D341Med (cell line): ENCODE measurements around the gene HSD17B12.
A peak's percentile ranks its signal among the peaks of the same experiment; 100 is the strongest.
"Not testable (repeated sequence)": the region's sequence is repeated elsewhere in the genome, so short reads cannot be mapped to it uniquely, and the experiment has no call there.

Experiments
- DNase-seq: peaks from one replicate; pipeline ENCODE4 v3.0.0; 2012; ENCODE audit warnings: low spot score

HSD17B12 gene

DNA sequence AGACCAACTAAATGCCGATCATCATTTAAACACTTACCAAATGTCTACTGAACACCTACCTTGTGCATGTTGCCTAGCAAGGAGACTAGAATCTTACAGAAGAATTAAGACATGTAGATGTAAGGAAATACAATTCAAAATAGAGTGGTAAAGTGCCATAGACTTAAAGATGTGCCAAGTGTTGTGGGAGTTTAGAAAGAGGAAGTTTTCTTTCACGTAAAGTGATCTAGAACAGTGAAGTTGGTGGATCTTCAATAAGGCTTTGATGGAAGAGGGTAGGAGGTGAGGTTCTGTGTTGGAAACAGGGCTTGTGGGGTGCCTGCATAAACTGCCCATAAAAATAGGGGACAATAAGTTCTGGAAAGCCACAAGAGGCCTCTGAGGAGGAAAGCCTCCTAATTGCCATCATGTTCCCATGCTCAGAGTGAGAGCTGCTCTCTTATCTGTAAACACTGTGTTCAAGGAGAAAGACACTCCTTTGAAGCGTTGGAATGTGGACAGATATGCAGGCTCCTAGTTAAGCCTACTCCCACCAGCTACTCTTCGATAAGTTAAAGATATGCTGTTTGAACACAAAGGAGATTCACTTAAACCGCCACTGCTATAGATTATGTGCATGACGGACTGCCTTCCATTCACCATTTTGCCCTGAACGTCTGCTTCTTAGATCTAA, 66.7 kb downstream of the HSD17B12 start:
- DNase-seq = no peak

DNA sequence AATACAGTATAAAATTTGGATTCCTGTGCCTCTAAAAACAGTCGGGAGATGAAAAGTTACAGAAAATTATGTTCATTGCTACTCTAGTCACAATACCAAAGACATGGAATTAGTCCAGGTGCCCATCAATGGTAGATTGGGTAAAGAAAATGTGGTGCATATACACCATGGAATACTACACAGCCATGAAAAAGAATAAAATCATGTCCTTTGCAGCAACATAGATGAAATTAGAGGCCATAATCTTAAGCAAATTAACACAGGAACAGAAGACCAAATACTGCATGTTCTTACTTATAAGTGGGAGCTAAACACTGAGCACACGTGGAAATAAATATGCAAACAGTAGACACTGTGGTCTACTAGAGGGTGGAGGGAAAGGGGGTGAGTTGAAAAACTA, 67.6 kb downstream of the HSD17B12 start:
- no peak for DNase-seq

DNA sequence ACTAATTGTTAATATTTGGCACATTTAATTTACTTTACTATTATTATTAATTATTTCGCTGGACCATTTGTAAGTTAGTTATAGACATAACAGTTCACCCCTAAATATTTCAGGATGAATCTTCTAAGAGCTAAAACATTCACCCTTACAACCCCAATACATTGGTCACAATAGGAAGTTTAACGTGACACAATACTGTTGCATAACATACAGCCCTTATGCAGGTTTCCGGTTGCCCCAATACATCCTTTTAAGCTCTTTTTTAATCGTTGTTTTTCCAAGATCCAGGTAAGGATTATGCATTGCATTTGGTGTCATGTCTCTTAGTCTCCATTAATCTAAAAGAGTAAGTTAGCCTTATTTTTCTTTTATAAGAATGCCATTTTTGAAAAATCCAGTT, 71.2 kb downstream of the HSD17B12 start:
- no peak for DNase-seq

DNA sequence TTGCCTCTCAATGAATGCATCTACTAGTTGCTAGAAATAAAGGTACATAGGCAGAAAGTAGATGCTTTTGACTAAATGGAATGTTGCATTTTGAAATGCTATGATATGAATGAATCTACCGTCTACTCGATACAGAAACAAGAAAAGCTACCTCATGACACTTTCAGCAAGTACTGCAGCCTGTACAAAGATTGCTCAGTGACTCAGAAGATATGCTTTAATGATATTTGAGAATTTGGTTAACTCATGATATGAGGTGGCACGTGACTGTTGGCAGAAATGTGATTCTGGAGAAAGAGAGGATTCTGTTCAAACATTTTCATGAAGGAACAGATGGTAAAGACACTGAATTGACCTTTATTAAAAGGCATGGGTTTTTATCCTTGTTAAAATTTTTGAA, 76.0 kb downstream of the HSD17B12 start:
- no peak for DNase-seq

DNA sequence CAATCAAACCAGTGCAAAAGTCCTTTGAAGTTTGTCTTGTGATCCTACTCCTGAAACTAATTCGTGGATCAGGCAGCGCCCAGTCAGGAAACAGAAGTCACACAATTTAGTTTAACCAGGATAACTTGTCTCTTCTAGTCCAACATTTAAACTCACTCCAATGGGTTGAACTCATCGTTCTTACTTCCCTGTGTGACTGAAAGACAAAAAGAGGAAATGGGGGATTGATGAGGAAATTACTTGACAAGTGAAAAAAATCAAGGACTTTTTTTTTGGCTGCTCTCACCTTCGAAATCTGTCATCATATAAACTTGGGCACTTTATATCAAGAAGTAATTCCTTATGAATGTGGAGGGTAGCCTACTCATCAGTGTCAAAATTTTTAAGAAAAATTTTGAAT, 78.4 kb downstream of the HSD17B12 start:
- no peak for DNase-seq

DNA sequence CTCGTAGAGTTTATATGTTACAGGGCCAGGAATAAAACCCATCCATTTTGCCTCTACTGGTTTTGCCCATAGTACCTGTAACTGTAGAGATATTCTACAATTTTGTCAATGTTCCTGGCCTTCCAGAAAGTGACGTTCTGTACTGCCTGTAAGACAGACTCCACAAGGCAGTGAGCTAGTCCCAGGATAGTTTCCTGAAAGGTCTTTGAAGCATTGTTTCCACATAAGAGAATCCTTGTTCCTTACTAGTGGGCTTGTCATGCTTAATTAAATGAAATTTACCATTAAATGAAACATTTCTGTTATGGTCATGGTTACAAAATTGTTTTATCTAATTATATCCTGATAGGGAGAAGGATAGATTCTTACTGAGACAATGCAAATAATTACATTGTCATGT, 80.4 kb downstream of the HSD17B12 start:
- no peak for DNase-seq

DNA sequence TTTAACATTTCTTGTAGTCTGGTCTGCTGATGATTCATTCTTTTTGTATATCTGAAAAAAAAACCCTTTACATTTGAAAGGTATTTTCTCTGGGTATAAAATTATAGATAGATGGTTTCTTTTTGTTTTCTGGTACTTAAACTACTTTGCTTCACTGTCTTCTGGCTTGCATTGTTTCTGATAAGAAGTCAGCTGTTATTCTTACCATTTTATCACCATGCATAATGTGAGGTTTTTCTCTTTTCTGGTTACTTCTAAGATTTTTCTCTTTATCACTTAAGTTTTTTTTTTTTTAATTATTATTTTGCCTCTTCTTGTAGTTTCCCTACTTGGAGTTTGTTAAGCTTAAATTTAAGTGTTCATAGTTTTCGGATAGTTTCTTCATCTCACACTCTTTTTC, 84.7 kb downstream of the HSD17B12 start:
- no peak for DNase-seq

DNA sequence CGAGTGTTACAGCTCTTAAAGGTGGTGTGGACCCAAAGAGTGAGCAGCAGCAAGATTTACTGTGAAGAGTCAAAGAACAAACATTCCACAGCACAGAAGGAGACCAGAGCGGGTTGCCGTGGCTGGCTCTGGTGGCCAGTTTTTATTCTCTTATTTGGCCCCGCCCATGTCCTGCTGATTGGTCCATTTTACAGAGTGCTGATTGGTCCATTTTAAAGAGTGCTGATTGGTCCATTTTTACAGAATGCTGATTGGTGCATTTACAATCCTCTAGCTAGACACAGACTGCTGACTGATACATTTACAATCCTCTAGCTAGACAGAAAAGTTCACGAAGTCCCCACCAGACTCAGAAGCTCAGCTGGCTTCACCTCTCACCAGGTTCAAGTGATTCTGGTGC, 88.1 kb downstream of the HSD17B12 start:
- not testable (repeated sequence) for DNase-seq

DNA sequence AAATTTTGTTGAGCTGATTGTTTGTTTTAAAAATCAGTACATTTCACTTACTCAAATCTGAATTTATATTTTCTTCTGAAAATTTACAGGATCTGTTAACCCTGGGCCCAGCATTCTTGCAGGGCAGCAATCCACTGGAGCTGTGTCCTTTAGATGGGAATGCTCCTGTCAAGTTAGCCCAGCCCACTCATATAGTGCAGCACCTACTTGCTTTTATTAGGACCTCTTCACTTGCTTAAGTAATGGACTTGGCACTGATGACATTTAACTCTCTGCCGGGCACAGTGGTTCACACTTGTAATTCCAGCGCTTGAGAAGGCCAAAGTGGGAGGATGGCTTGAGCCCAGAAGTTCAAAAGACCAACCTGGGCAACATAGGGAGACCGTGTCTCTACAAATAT, 89.6 kb downstream of the HSD17B12 start:
- DNase-seq = no peak

DNA sequence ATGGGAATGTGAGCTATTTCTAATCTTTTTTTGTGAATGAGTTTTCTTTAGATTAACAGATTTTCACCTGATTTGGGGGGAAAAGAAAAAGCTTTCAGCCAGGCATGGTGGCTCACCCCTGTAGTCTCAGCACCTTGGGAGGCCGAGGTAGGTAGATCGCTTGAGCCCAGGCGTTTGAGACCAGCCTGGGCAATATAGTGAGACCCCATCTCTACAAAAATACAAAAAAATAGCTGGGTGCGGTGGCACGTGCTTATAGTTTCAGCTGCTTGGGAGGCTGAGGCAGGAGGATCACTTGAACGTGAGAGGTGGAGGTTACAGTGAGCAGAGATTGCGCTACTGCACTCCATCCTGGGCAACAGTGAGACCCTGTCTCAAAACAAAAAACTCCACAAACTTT, 92.2 kb downstream of the HSD17B12 start:
- no peak for DNase-seq

DNA sequence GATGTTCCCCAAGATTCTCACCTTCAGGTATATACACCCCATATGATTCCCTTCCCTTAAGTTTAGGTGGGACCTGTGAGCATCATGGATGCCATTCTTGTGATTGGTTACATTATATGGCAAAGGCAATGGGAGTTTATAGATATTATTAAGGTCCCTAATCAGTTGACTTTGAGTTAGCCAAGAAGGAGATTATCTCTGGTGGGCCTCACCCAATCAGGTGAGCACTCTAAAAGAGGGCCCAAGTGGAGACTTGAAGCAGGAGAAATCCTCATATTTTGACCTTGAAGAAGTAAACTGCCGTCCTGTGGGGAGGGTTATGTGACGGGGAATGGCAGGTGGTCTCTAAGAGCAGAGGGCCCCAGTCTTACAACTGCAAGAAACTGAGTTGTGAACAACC, 94.2 kb downstream of the HSD17B12 start:
- no peak for DNase-seq

DNA sequence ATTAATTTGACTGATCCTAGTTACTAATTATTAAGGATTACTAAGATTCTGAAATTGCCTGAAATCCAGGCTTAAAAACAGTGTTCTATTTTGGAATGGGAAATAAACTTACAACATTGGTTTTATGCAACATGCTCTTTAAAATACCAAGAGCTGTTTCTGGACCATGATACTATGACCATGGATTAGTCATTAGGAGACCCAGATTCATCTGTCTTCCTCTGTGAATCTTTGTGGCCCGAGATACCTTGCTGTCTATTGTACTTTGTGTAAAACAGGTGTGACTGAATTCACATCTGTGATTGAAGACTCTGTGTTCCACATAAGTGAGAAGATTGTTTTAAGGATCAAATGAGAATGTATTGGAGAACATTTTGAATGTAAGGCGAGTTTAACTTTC, 98.8 kb downstream of the HSD17B12 start:
- no peak for DNase-seq

DNA sequence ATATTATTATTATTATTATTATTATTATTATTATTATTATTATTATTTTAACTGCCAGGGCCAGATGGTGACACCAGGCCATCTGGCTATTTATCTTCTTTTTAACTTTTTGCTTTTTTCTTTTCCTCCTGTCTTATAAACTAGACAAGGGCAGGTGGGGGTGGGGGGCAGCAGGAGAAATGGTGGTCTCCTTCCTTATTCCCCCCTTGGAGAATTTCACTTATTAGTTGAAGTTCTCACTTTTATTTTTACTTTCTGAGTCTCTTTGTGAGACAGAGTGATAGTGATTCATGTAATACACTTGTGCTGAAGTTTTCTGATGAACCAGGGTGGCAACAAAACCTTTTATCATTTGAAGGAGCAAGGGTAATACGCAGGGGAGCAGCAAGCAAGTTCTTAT, 103.8 kb downstream of the HSD17B12 start:
- no peak for DNase-seq

DNA sequence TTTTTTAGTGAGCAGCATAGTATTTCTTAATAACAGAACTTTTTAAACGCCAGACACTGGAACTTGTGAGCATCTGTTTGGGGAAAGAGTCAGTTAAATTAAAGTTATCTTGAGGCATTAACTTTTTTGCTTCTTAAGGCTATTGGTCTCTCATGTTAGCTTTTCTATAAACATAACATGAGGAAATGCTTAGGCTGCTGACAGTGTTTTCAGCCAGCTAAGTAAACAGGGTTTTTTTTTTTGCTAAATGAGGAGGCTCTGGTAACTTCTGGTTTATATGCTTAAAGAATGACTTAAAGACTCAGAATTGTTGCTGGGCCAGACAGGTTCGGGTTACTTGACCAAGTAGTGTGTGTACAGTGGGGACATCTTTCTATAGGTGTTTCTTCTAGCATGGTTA, 104.3 kb downstream of the HSD17B12 start:
- DNase-seq = no peak

DNA sequence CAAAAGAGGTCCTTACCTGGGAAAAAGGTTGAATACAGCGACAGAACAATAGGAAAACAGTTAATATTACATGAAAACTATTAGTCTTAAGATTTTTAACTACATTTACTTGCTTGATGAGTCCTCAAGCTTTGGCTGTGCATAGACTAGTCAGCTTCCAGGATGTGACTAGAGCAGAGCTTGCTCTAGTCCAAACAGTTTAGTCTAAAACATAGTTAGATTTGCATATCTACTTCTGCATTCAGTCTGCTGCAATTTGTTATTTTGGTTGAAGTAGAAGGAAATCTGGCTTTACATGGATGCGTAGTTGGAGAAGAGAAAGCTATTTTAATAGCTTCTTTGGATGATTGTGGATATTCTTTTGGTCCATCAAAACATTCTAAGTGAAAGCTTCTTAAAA, 104.8 kb downstream of the HSD17B12 start:
- no peak for DNase-seq

DNA sequence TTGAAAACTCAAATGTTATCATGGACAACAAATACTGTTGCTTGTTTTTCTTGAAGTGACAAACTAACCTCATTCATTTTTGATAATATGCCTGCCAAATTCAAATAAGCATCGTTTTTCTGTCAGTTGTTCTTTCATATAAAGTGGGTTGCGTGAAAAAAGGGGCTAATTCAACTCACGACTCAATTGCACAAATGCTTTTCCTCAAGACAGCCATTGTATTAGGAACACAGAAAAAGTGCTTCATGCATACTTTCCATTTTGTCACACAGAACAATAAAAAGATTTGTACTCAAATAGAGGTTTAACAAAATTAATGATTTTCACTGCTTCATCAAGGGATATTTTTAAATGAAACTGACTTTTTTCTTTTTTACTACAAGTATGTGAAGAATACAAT, 105.5 kb downstream of the HSD17B12 start:
- DNase-seq = no peak

DNA sequence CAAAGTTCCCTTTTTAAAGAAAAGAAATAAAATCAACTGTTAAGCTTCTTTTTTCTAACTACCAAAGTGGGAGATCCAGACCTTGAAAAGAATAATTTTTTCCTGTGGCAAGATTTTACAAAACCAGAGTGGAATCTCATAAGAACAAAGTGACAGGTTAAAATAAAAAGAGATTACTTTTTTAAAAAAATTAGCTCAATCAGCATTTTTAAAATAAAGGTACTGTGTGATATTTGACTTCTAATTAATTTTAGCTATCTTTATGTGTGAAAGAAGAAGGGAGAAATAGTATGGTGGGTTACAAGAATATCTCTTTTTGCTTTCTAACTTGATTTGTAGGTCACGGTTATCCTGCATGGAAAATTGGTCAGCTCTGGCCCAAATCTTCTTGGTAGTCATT, 107.3 kb downstream of the HSD17B12 start:
- no peak for DNase-seq

DNA sequence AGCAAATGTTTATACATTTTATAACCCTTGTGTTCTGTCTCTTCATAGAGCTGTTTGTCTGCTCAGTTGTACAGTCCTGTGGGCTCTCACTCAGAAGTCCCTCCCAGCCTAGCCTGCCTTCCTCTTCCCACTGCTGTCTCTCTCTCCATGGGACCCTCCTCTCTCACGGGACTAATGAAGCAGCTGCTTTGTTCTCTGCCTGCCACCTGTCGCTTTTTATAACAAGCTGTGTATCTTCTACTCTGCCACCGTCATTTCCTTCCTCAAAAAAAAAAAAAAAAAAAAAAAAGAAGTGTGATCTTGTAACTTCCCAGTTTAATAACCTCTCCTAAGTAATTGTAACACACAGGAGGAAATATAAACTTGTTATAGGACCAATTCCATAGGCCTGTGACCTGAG, 107.9 kb downstream of the HSD17B12 start:
- no peak for DNase-seq

DNA sequence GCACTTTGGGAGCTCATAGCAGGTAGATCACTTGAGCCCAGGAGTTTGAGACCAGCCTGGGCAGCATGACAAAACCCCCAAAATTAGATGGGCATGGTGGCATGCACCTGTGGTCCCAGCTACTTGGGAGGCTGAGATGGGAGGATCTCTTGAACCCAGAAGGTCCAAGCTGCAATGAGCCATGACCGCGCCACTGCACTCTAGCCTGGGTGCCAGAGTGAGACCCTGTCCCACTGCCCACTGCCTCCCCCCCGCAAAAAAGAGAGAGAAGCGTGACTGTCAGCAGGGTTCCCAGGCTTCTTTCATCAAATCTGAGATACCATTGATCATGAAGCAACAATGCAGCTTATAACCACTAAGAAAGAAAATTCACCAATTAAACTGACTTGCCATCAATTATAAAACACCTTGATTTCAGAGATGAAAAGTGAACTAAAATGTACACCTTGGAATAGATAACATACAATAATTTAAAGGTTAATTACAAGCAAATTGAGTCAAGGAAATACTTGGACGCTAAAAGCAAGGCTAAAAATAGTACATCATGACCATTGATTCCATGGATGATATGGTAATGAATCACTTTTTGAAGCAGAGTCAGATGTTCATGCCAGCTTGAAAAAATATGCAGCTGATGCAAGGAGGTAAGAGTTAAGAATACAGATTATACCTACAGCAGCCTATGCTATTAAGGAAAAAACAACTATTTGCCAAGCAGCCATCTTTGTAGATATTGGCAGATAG, 109.3 kb downstream of the HSD17B12 start:
- no peak for DNase-seq

DNA sequence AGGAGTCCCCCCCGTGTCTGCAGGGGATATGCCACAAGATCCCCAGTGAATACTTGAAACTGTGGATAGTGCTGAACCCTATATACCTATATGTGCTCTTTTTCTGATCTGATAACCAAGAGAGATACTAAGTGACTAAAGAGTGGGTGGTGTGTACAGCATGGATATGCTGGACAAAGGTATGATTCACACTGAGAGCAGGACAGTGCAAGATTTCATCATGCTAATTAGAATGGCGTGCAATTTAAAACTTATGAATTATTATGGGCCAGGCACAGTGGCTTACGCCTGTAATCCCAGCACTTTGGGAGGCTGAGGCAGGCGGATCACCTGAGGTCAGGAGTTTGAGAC, 109.9 kb downstream of the HSD17B12 start:
- DNase-seq = no peak

DNA sequence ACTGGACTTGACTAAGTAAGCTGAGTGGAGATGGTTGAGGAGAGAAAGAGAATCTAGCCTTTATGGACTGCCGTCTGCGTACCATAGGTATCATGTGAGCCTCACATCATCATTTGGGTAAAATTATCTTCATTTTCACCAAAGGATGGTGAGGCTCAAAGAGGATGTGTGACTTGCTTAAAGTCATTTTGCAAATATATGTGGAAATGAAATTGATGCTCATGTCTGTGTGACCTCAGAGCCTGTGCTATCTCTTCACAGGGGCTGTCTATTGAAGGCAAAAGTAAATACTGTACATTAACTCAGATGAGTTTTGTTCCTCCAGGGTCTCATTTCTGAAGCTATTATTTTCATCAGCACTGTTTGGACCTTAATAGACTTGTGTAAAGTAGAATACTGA, 116.8 kb downstream of the HSD17B12 start:
- no peak for DNase-seq

DNA sequence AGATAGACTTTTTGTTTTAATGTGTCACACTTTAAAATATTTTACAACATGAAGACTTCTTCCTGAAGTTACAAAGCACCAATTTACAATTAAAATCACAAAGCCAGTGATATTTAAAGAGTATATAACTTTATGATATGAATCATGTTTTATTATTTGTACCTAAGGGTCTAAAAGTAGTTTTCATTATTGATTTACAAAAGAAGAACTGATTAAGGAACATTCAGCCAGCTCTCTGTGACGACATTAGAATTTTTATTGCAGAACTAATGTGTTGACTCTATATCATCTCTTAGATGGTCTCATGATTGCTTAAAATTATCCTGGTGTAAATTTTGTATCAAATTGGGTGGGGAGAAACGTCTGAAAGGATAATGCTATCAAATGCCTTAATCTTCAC, 117.3 kb downstream of the HSD17B12 start:
- no peak for DNase-seq

DNA sequence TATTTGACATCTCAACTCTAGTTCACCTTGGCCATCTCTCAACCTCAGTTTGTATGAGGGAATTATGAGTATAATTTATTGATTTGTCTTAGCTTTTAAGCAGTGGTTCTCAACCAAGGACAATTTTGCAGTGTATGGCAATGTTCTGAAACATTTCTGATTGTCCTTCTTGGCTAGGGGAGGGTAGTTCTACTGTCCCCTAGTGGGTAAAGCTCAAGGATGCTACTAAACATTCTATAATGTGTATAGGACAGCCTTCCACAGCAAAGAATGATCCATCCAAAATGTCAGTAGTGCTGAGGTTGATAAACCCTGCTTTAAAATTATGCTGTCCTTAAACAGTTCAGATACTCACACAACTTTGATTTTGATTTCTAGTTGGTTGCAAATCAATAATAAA, 122.0 kb downstream of the HSD17B12 start:
- DNase-seq = peak; percentile 30

DNA sequence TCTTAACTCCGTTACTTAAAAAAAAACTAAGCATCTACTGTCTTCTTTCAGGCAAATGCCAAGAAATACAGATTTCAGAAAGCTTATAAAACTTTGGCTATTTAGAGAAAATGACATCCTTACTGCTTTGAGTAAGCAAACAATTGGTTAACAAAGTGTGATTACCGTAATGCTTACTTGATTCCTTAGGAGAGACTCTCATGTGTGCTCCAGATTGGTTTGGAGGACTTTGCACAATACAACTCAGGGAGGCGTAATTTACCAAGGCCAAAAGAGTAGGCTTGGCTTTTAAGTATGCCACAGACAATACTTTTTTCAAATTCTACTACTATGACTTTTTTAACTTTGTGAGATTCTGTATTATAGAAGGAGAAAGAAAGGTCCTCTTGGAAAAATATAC, 123.2 kb downstream of the HSD17B12 start:
- DNase-seq = no peak
